Progenitor cell of endocrine pancreas (in vitro differentiated cells): ENCODE results near the gene TVP23A. TPM values are rescaled to one million over a fixed set of nuclear protein-coding genes. Genes with fewer than 3 reads are reported as not detected.

Experiments used
- DNase-seq: peaks from one replicate; pipeline ENCODE4 v3.0.0; 2021; ENCODE audit warnings: low spot score; ENCODE audit not compliant: unreplicated experiment
- H3K27ac Mint-ChIP-seq: 2 replicates; pipeline ENCODE4 v1.8.0; 2021; ENCODE audit warnings: mild to moderate bottlenecking, moderate library complexity, mixed read lengths
- H3K27me3 Mint-ChIP-seq: 2 replicates; pipeline ENCODE4 v1.8.0; 2021; ENCODE audit warnings: mixed read lengths
- H3K36me3 Mint-ChIP-seq: 2 replicates; pipeline ENCODE4 v1.8.0; 2022; ENCODE audit warnings: mixed read lengths; ENCODE audit not compliant: insufficient read depth
- H3K4me1 Mint-ChIP-seq: 2 replicates; pipeline ENCODE4 v1.8.0; 2021; ENCODE audit warnings: low read depth, mixed read lengths
- H3K4me3 Mint-ChIP-seq: 2 replicates; pipeline ENCODE4 v1.8.0; 2021; ENCODE audit warnings: low read depth, mild to moderate bottlenecking, moderate library complexity, mixed read lengths
- H3K9me3 Mint-ChIP-seq: 2 replicates; pipeline ENCODE4 v1.8.0; 2021; ENCODE audit warnings: low read depth, mixed read lengths
- total RNA-seq: library from RNA; stranded (reverse); gene quantifications from 2 replicates; pipeline ENCODE4 v1.2.1, GENCODE V29; 2021
- TF ChIP-seq, protein P1 (sequence below): fragments of 200-600 bp; sonication (generic); IDR thresholded peaks from one replicate; pipeline ENCODE4 v1.5.0; 2021; ENCODE audit warnings: antibody characterized with exemption, mild to moderate bottlenecking; ENCODE audit not compliant: unreplicated experiment

The TVP23A gene
- total RNA-seq, 1 donor from 2014 or later: 8.5 TPM

DNA sequence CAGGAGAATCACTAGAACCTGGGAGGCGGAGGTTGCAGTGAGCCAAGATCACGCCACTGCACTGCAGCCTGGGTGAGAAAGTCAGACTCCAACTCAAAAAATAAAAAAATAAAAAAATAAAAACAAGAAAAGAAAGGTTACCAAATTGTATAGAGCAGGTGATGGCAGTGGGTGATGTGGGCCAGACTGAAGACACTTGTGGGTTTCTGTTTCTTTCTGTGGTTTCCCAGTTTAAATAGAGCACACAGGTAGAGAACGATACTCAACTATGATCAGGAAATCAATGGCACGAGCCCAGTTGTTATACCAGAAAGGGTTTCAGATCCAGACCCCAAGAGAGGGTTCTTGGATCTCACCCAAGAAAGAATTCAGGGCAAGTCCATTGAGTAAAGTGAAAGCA lies 42.3 kb downstream of the TVP23A start:
- no peak for DNase-seq
- Mint-ChIP-seq H3K9me3 (no peaks in the 10 kb centered on the region), H3K27ac (no peak overlapping the region), H3K4me3 (no peak overlapping the region), H3K36me3 (peaks cover 2% of the 10 kb centered on the region), H3K27me3 (no peaks in the 10 kb centered on the region), H3K4me1 (peaks cover 3% of the 10 kb centered on the region)
- TF ChIP-seq, protein P1, sequence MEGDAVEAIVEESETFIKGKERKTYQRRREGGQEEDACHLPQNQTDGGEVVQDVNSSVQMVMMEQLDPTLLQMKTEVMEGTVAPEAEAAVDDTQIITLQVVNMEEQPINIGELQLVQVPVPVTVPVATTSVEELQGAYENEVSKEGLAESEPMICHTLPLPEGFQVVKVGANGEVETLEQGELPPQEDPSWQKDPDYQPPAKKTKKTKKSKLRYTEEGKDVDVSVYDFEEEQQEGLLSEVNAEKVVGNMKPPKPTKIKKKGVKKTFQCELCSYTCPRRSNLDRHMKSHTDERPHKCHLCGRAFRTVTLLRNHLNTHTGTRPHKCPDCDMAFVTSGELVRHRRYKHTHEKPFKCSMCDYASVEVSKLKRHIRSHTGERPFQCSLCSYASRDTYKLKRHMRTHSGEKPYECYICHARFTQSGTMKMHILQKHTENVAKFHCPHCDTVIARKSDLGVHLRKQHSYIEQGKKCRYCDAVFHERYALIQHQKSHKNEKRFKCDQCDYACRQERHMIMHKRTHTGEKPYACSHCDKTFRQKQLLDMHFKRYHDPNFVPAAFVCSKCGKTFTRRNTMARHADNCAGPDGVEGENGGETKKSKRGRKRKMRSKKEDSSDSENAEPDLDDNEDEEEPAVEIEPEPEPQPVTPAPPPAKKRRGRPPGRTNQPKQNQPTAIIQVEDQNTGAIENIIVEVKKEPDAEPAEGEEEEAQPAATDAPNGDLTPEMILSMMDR: no peak

DNA sequence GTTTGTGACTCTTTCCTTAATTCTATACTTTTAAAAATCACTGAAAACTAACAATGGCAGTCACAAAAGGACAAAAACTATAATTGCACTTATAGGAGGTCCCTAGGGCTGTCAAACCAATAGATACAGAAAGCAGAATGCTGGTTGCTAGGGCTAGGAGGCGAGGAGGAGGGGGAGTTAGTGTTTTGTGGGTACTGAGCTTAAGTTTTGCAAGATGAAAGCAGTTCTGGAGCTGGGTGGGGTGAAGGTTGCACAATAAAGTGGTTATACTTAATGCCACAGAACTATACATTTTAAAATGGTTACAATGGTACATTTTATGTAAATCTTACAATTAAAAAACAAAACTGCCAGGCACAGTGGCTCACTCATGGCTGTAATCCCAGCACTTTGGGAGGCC lies 47.7 kb downstream of the TVP23A start:
- DNase-seq: no peak

DNA sequence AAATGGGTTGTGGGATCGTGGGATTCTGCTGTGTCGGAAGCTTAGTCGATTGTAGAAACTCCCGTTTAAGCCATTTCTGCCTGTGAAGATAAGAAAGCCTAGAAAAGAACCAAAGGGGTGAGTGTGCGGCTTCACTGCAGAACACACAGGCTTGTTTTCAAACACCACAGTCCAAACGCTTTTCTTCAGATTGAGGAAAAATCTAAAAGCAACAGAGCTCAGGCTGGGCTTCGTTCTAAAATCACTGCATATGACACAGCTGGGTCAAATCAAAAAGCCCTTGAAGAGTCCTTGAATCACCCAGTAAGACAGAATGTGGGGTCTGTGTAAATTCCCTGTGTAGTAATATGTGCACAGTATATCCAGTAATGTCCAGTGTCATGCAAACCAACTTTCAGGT lies 49.2 kb downstream of the TVP23A start:
- TF ChIP-seq, protein P1: no peak
- no peak overlapping the region for H3K4me3 Mint-ChIP-seq
- peaks cover 11% of the 10 kb centered on the region for H3K36me3 Mint-ChIP-seq
- no peaks in the 10 kb centered on the region for H3K27me3 Mint-ChIP-seq
- H3K9me3 Mint-ChIP-seq: no peaks in the 10 kb centered on the region
- H3K4me1 Mint-ChIP-seq: no peaks in the 10 kb centered on the region
- no peak for DNase-seq
- no peak overlapping the region for H3K27ac Mint-ChIP-seq

More for the DNA sequence above, 47.7 kb downstream of the TVP23A start:
- no peak overlapping the region for H3K4me3 Mint-ChIP-seq
- no peaks in the 10 kb centered on the region for H3K27me3 Mint-ChIP-seq
- no peaks in the 10 kb centered on the region for H3K9me3 Mint-ChIP-seq
- no peaks in the 10 kb centered on the region for H3K4me1 Mint-ChIP-seq
- TF ChIP-seq, protein P1: no peak
- H3K27ac Mint-ChIP-seq: no peak overlapping the region
- peaks cover 9% of the 10 kb centered on the region for H3K36me3 Mint-ChIP-seq

DNA sequence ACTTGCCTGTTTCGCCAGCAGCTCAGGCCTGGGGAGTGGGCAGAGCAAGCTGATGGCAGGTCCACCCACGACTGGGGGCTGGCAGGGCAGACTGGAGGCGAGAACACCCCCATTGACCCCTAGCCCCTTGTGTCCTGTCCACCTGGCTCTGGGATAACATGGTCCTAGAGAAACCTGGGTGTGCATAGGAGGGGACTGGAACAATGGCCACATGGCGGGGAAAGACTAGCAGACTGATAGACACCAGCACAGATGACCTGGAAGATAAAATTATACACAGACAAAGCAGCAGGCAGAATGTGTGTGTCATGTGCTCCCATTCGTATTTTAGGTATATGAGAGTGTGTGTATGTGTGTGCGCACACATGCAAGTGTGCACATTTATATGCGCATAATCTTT lies 51.5 kb downstream of the TVP23A start:
- Mint-ChIP-seq H3K36me3 (peaks cover 26% of the 10 kb centered on the region), H3K27me3 (no peaks in the 10 kb centered on the region), H3K9me3 (no peaks in the 10 kb centered on the region), H3K4me3 (no peak overlapping the region), H3K4me1 (no peaks in the 10 kb centered on the region), H3K27ac (no peak overlapping the region)
- TF ChIP-seq, protein P1: no peak
- no peak for DNase-seq

DNA sequence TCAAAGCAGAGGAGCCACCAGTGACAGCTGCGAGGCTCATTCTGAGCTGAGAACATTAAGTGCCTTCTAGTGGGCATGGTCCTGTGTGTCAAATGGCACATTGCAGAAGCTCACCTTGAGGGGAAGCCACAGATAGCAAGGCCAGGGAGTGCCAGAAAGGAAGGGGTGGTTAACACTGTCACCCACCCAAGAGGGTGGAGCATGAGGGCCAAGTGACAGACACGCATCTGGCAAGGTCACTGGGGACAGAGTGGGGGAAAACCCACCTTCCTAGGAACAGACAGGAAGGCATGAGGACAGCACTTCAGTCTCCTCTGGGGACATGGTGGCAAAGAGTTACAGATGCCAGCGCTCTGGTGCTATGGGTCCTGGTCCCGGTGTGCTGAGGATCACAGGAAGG lies 52.8 kb downstream of the TVP23A start:
- H3K9me3 Mint-ChIP-seq: no peaks in the 10 kb centered on the region
- H3K27ac Mint-ChIP-seq: peak overlapping the region; percentile 42
- TF ChIP-seq, protein P1: no peak
- H3K4me3 Mint-ChIP-seq: no peak overlapping the region
- no peak for DNase-seq
- H3K36me3 Mint-ChIP-seq: peaks cover 29% of the 10 kb centered on the region
- H3K4me1 Mint-ChIP-seq: no peaks in the 10 kb centered on the region
- no peaks in the 10 kb centered on the region for H3K27me3 Mint-ChIP-seq
